Myocyte (in vitro differentiated cells): Measurements from ENCODE around the gene ARHGEF2. TPM values are rescaled to one million over a fixed set of nuclear protein-coding genes. Genes with fewer than 3 reads are reported as not detected.
A peak's percentile ranks its signal among the peaks of the same experiment; 100 is the strongest.

Experiments used
- DNase-seq: peaks from one replicate; pipeline ENCODE4 v3.0.0-alpha.2; 2012; ENCODE audit warnings: low read depth
- total RNA-seq: library from RNA; depleted of rRNA; stranded (reverse); fragments of >200 nt; gene quantifications from 2 replicates; pipeline ENCODE4 v1.2.3, GENCODE V29; 2014

The ARHGEF2 gene
- total RNA-seq, 1 donor from 2014 or later = 361 TPM

DNA sequence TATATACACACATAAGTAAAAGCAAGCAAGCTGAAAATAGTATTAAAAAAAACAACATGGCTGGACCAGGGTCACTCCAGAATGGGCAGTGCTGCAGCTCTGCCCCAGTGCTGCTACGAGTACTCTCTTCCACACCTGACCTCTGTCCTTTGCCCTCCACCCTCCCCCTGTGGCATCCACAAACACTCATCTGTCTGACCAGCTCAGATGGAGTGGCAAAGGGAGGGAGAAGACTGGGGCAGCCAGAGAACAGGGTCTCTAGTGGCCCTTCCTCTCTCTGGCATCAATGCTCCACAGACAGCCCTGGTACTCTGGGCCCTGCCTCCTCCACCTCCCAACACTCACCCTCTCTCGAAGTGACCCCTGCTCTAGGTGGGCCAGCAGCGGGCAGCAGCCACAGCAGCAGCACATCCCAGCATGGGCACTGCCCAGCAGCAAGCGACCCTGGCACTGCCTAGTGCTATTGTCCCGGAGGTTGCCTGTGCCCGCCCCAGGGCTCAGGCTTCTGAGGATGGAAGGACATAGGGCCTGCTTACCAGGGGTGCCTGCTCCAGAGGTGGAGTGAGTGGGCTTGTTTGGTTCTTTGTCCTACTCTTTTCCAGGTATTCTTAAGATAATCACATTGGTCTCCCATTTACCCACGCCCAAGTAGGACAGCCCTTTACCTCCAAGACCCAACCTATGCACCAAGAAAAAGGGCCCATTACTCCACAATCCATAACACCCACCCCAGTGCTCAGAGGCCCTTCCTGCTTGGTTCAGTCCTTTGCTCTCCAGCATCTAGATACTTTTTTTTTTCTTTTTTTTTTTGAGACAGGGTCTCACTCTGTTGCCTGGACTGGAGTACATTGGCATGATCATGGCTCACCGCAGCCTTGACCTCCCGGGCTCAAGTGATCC, 6.2 kb downstream of the ARHGEF2 start:
- no peak for DNase-seq

DNA sequence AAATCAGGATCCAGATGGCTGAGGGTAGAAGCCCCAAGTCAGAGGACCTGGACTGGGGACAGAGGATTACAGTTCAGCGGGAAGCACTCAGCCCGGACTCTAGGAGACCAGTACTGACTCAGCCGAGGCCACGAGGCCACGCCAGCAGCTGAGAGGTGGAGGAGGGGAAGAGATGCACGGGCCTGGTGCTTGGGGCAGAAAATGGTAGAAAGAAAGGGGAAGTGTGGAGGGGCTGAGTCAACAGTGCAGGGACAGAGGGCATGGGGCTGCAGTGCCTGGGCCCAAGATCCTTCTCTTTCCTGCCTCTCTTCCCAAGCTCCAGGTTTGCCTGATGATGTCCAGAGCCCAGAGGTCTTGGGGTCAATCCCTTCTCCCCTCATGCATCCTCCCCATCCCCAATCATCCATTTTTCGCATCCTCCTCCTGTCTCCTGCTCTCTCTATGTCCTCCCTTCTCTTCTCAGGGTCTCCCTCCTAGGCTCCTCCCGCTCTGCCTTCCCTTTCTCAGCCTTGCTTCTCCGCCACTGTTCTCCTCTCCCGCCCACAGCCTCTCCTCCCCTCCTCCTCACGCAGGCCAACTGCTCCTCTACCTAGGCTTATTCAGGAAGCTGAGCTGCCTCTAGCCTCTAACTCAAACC, 7.7 kb downstream of the ARHGEF2 start:
- peak; percentile 91 for DNase-seq

DNA sequence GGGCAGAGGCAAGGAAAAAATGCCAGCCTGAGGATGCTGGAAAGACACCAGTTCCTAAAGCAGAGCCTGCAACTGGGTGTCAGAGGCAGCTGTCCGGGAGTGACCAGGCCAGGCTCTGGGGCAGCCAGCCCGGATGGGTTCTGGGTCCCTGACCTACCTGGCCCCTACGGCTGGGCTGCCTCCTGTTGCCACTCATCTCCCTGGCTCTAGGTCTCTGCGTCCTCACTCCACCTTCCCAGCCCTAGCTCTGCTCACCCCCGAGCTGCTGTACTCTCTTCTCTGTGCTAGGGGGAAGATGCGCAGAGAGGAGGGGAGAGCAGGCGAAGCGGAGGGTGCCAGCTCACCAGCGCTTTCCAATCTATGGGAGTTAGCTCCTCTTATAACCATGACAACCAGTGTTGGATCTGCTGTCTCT, 9.0 kb downstream of the ARHGEF2 start:
- peak; percentile 85 for DNase-seq

DNA sequence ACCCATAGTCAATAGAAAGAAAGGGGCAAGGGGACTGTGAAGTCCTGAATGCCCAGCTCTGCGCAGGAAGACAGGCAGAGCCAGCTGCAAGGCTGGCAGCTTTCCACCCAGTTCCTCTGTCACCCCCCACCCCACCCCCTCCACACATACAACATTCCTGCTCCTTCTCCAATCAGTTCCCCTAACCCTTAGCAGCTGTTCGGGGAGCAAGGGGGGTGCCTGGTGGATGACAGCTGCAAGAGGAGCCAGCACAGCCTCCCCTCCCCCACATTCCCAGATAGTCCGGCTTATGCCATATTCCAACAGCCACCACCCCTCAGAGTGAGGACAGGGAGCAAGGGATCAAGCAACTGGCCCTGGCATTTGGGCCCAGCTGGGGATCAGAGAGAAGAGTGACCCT, 9.7 kb downstream of the ARHGEF2 start:
- peak; percentile 100 for DNase-seq

DNA sequence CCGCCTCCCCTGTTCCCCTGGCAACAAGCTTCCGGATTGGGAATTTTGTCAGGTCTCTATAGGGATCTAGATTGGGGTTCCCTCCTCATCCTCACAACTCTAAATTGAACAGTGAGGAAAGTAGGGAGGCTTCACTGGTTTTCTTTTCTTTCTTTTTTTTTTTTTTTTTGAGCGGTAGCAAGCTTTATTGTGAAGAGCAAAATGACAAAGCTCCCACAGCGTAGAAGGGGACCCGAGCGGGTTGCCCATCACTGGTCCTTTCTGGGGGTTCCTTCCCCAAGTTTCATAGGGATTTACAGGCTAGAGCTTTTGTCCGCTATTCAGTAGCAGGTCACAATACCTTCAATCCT, 10.3 kb downstream of the ARHGEF2 start:
- no peak for DNase-seq

DNA sequence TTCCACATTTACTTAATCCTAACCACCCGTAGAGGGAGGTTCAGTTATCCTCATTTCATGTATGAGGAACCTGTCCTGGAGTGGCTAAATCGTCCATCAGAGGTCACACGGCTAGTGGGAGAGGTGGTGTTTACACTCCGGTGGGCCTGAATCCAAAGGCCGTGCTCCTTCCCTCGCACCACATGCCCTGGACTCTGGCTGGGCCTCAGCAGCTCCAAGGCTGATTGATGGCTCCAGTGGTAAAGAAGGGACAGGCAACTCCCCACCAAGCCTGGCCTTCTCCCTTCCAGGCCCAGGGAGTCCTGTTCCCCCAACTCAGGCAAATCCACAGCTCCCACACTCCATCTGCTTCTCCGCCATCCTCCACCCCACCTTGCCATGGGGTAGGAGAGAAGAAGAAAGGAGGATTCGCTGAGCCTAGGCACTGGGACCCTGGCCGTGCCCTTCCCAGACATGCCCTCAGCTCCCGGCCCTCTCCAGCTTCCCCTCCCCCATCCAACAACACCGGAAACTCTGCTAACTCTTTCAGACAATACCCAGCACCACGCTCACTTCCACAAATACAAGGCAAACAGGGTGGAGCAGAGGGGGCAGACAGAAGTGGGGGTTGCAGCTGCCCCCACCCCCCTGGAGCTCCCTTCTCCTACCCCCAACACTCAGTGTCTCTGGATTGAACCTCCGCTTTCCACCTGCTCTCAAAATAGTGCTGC, 10.9 kb downstream of the ARHGEF2 start:
- peak; percentile 80 for DNase-seq

DNA sequence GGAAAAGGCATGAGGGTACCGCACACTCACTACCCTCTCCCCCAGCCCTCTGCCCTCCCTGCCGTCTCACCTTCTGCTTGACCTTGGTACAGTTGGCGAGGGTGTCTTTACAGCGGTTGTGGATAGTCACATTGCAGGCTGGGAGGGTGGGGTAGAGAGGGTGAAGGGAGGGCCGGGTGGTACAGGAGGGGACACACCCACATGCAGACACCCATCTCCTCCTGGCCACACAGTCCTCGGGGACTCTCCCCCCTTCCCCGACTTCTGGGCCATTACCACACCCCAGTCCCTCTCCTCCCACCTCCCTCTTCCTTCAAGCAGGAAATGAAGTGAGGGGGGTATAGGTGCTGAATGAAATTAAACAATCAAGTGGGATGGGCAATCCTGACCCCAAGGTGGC, 11.6 kb downstream of the ARHGEF2 start:
- DNase-seq = no peak

DNA sequence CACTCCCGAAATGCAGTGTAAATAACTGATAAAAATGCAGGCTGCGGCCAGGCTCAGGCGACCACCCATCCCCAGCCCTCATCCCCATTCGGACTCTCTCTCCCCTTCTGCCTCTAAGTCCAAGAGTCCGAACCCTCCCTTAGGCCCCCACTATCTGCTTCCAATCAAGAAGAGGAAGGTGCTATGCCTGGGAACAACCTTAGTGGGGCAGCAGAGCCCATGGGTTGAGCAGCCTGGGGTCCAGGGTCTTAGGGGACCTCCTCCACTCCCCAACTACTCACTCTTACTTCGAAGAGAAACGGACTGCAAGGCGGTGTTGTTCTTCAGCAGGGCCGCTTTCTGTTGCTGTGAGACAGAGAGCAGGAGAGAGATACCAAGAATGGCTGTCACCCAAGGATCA, 12.2 kb downstream of the ARHGEF2 start:
- no peak for DNase-seq

DNA sequence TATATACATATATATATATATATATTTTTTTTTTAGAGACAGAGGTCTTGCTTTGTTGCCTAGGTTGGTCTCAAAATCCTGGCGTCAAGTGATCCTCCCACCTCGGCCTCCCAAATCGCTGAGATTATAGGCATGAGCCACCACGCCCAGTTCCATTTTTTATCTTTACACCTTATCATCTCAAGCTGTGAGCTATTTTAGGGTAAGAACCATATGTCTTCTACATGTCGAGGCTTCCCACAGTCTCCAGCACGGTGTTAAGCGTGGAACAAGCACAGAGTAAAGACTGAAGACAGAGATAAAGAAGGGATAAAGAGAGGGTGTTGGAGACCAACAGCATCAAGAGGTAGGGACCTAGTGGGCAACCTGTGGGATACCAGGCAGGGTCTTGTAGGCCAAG, 14.2 kb downstream of the ARHGEF2 start:
- DNase-seq = no peak

DNA sequence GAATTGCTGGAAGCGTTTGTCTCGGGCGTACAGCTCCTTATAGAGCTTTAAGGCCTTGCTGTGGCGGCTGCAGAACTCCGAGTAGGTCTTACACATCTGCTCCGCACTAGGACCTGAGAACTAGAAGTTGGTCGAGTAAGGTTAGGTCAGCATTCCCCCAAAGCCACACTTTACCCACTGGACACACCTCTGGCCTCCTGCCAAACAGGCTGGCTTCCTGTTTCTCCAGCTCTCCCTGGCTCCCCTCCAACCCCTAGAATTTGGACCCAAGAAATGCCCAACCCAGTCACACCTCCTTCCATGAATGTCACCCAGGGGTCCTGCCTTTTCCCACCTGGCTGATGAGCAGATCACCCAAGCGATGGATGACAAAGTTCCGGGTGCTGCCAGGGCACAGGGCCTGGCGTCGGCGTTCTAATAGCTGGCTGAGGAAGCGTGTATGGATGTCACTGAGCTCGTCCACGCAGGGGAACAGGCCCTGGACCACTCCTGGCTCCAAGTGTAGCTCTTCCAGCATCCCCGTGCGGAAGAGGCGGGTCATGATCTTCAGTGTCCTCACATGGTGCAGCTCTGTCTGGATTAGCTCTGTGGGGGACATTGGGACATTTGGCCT, 15.6 kb downstream of the ARHGEF2 start:
- DNase-seq = peak; percentile 84

DNA sequence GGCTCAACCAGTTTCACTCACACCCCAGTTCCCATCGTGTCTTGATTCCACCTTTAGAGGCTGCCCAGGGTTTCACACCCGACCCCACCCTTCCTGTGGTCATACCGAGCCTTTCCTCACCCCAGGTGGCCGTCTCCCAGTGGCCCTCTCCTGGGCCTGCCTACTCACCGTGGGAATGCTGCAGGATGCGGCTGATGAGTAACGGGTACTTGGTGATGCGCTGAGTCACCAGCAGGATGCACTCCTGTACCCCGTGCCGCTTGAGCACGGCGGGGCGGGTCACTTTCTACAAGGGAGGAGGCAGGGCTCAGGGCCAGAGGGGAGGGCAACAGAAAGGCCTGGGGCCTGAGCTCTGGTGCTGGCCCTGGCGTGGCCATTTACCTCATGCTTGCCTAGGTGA, 16.4 kb downstream of the ARHGEF2 start:
- DNase-seq = peak; percentile 94

DNA sequence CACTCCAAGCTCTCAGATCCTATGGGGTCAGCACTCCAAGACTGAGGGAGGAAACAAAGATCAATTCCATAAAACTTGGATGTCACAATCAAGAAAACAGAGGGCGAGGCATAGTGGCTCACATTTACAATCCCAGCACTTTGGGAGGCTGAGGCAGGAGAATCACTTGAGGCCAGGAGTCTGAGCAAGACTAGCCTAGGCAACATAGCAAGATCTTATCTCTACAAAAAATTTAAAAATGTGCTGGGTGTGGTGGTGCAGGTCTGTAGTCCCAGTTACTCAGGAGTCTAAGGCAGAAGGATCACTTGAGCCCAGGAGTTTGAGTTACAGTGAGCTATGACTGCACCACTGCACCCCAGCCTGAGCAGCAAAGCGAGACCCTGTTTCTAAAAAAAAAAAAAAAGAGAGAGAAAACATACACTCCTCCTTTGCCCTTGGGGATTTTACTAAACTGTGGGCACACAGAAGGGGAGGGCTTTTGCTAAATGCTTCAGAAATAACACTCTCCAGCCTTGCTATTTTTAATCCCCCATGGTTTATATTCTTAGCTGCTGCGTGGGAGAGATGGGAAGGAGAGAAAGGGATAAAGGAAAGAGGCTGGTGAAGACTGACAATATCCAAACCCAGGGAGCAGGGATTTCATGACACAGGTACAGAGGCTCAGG, 18.1 kb downstream of the ARHGEF2 start:
- peak; percentile 48 for DNase-seq

DNA sequence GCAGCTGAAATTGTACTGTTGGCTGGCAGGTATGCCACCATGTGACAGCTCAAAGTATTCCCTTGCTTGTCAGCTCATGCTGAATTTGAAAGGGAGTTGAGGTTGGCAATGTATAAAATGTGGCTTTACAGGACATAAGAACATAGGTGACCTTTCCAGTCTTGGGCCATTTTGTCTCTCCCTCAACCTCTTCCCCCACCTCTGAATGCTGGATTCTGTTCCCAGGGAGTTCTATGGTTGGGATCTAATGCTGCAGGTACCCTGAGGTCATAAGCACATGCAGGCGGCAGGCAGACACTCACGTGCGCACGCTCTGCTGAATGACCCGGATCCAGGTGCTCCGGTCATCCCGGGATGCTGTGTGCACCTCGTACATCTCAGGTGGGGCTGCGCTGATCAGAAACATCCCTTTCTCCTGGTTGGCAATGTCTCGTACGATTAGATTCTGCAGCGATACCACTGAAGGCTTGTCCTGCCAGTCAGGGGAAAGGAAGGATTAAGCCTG, 20.9 kb downstream of the ARHGEF2 start:
- no peak for DNase-seq

DNA sequence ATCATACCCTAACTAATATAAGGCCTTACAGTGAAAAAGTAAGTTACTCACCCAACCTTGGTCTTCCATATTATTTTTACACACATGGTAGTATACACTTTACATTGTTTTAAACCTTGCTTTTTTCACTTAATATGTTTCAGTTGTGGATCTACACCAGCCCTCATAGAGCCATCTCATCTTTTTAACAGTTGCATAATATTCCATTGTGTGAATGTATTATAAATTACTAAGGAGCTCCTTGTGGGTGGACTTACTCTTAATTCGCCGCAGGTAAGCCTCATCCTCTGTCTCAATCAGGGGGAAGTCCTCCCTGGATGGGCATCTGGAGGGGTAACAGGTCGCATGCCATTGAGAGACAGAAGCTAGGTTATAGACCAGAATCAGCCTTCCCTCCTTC, 23.7 kb downstream of the ARHGEF2 start:
- no peak for DNase-seq

DNA sequence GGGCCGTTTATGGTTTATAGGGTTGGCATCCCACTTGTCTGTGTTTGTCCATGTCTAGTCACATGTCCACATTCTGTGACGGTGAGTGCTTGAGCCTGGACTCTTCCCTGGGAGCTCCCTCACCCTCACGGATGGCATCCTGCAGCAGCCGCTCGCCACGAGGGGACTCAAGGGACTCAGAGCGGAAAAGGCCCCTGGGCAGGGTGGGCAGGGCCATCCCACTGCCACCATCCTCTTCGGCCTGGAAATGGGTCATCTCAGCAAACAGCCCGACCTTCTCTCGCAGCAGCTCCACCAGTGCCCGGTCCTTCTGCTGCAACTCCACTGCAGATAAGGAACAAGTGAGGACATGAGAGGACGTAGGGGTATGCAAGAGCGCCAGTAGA, 25.8 kb downstream of the ARHGEF2 start:
- DNase-seq = no peak

DNA sequence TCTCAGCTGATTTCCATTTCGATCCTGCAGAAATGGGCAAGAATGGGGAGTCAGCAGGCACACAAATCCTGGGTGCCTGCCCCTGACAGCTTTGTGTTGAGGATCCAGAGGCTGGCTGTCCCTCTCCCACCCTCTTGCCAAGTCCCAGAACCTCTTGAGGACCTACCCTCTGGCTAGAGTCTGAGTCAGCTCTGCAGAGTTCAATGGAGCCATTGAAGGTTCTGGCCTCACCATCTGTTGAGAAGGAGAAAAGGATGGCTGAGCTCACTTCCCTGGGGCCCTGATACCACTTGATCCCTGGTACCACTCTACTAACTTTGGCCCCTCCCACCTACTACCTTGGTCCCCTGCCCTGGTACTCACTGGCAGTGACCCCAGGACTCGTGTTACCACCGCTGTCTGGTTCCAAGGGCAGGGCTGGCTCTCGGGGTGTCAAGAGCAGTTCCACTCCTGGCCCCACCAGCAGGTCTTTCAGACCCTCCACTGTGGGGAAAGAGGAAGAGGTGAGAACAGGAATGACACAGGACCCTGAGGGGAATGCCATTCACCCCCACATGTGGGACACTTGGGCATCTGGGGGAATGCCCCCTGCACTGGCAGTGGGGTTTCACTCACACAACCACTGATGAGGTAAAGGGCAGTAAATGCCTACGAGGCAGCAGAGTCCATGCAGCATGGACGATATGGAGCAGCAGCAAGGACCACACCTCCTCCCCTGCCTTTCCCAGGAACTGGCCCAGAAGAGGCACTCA, 26.4 kb downstream of the ARHGEF2 start:
- DNase-seq = no peak

DNA sequence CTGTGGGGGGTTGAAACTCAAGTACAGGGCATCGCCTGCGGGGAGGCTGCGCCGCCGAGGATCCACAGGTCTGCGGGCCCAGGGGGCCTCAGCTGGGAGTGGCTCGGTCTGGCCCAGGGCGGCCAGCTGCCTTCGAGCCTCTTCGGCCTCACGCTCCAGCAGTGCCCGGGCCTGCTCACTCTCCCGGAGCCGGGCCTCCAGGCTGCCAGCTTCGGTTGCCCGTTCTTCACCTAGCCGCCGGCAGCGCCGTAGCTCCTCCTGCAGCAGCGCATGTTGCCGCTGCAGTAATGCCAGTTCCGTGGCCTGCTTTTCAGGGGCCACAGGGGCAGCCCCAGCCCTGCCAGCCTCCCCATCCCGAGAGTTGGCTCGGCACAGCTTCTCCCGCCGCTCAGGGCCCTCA, 27.5 kb downstream of the ARHGEF2 start:
- no peak for DNase-seq

DNA sequence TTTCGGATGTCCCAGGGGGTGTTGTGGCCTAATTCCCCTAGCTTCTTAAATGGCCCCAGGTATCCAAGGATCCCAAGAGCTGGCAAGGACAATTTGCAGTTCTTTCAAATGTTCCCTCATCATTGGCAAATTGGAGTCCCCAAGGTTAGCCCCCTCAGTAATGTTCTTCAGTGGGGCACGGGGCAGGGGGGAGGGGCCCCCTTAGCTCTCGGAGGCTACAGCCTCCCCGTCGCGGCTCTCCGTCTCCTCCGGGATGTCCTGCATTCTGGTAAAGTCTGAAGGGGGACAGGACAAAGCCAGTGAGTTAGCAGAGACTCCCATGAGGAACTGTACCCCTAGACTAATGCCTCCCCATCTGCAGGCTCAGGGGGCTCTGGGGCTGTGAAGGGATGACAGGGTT, 30.6 kb downstream of the ARHGEF2 start:
- DNase-seq = no peak

DNA sequence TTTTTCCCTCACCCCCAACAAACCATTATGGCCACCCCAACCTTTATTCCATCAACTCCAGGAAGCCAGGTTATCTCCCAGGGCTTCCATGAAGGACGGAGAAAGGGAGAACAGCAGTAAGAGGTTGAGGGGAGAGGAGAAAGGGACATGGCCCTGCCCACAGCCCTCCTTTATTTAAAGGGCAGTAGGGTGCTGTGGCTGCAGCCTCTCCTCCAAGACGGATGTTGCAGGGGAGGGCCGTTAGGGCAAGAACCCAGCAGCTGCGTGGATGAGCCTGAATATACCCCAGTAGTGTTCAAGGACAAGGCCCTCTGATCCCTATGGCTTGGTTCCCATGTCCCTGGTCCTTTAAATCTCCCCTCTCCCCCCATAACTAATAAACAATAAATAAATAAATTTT, 31.1 kb downstream of the ARHGEF2 start:
- DNase-seq = no peak

DNA sequence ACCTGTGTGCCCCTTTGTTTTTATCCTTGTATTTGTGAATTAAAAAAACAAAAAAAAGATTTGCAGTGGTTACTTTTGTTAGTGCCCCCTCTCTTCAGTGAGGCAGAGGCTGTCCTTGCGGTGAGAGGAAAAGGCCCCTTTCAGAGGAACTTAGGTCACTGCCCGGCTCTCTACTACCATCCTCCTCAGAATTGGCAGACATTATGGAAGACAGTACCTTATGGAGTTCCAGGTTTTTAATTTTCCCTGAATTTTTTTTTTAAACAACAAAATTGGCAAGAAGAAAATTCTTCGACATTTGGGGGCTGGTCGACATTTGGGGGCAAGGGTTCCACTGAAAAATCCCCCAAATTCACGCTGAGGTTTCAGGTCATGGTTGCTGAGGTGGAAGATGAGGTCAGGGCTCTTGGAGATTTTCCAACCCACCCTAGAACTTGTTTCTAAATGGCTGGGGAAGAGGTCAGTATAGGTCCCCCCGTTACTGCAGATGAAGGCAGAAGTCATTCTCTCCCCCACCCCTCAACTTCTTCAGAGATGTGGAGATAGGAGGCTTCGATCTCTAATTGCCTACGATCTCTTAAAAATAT, 31.6 kb downstream of the ARHGEF2 start:
- no peak for DNase-seq
